Gastrocnemius medialis (tissue), 4 donors: ENCODE measurements around the gene CHRM1. TPM values are rescaled to one million over a fixed set of nuclear protein-coding genes. Genes with fewer than 3 reads are reported as not detected.
A peak's percentile ranks its signal among the peaks of the same experiment; 100 is the strongest.

Experiments used
- ATAC-seq, 2 donors: fragments of 150-250 bp; one replicate each; pipeline ENCODE4 v1.9.1; 2016
- DNase-seq, 2 donors: peaks; one replicate each; pipeline ENCODE4 v3.0.0-alpha.2; 2019
- H3K27ac ChIP-seq, 4 donors: fragments of 200-600 bp; sonication (generic); 1 replicate in 1 of 4; 2 replicates in 3 of 4; pipeline ENCODE4 v1.5.1; 2016 to 2018; ENCODE audit warnings: mild to moderate bottlenecking in 2 of 4, moderate library complexity in 1 of 4
- H3K27me3 ChIP-seq, 3 donors: fragments of 200-600 bp; sonication (generic) in 2 of 3; 1 replicate in 1 of 3; 2 replicates in 2 of 3; pipeline versions ENCODE4 v1.5.1 to v1.6.0; 2016 to 2019; ENCODE audit warnings: mild to moderate bottlenecking in 1 of 3, moderate library complexity in 1 of 3
- H3K36me3 ChIP-seq, 2 donors: fragments of 200-600 bp; sonication (generic) in 1 of 2; one replicate each; pipeline ENCODE4 v1.5.1; 2017 to 2018
- H3K4me1 ChIP-seq, 2 donors: fragments of 200-600 bp; sonication (generic) in 1 of 2; one replicate each; pipeline ENCODE4 v1.5.1; 2016 to 2017; ENCODE audit warnings: mild to moderate bottlenecking in 2 of 2
- H3K4me3 ChIP-seq, 4 donors: fragments of 200-600 bp; sonication (generic) in 3 of 4; 1 replicate in 1 of 4; 2 replicates in 3 of 4; pipeline ENCODE4 v1.5.1; 2016 to 2019; ENCODE audit warnings: mild to moderate bottlenecking in 2 of 4
- H3K9me3 ChIP-seq, 3 donors: fragments of 200-600 bp; sonication (generic) in 2 of 3; 1 replicate in 1 of 3; 2 replicates in 2 of 3; pipeline ENCODE4 v1.5.1; 2016 to 2019
- POLR2A ChIP-seq, 2 donors: fragments of 450-650 bp; IDR thresholded peaks; one replicate each; pipeline ENCODE4 v1.6.1; 2017; ENCODE audit warnings: antibody characterized with exemption in 2 of 2, mild to moderate bottlenecking in 2 of 2, moderate library complexity in 2 of 2
- in situ Hi-C, 4 donors: fragments of 200-750 bp; cut with MboI; loops; one replicate each; pipeline versions ENCODE4 v1.15.0 to v1.8.0; 2017; ENCODE audit warnings: low sequenced_read_pairs in 4 of 4
- intact Hi-C: fragments of 100-400 bp; cut with DNase I; formaldehyde crosslinking; loops from one replicate; pipeline ENCODE4 v1.15.1; 2023; ENCODE audit warnings: low total_unique reads
- total RNA-seq, 4 donors: library from RNA; depleted of rRNA; stranded (reverse); fragments of >200 nt; gene quantifications; one replicate each; pipeline versions ENCODE4 v1.1.0 to v1.2.3, GENCODE V29; 2016
- TF ChIP-seq, protein P1 (sequence below), 5 experiments: fragments of 450-650 bp in 3 of 5; fragments of 200-600 bp in 2 of 5; sonication (generic) in 2 of 5; IDR thresholded peaks in 4 of 5; conservative IDR thresholded peaks in 1 of 5; 1 replicate in 4 of 5; 2 replicates in 1 of 5; pipeline ENCODE4 v1.5.1; 2016 to 2019; ENCODE audit warnings: antibody characterized with exemption in 5 of 5, mild to moderate bottlenecking in 3 of 5, moderate library complexity in 3 of 5

CHRM1 gene
- total RNA-seq, 4 donors from 2014 or later, result not detected

GRCh38 chr11:62902932-62903331 lies 18.2 kb downstream of the CHRM1 start:
- intact Hi-C loops (no loop called here), in situ Hi-C loops (no loop called here)
- TF ChIP-seq, protein P1, sequence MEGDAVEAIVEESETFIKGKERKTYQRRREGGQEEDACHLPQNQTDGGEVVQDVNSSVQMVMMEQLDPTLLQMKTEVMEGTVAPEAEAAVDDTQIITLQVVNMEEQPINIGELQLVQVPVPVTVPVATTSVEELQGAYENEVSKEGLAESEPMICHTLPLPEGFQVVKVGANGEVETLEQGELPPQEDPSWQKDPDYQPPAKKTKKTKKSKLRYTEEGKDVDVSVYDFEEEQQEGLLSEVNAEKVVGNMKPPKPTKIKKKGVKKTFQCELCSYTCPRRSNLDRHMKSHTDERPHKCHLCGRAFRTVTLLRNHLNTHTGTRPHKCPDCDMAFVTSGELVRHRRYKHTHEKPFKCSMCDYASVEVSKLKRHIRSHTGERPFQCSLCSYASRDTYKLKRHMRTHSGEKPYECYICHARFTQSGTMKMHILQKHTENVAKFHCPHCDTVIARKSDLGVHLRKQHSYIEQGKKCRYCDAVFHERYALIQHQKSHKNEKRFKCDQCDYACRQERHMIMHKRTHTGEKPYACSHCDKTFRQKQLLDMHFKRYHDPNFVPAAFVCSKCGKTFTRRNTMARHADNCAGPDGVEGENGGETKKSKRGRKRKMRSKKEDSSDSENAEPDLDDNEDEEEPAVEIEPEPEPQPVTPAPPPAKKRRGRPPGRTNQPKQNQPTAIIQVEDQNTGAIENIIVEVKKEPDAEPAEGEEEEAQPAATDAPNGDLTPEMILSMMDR (IDR thresholded peaks at IDR 0.05 in 4 of 5, conservative IDR thresholded peaks at IDR 0.05 in 1 of 5), result no peak
- no peak for TF ChIP-seq POLR2A (IDR thresholded peaks at IDR 0.05)
- Histone ChIP-seq H3K36me3 (no peaks in the 10 kb centered on the region), H3K27me3 (no peaks in the 10 kb centered on the region), H3K4me1 (no peaks in the 10 kb centered on the region), H3K4me3 (no peak overlapping the region), H3K27ac (no peak overlapping the region), H3K9me3 (no peaks in the 10 kb centered on the region)
- ATAC-seq (no peak), DNase-seq (no peak)

GRCh38 chr11:62898027-62898426 lies 23.1 kb downstream of the CHRM1 start:
- no peak for ATAC-seq
- intact Hi-C loops (no loop called here), in situ Hi-C loops (loop anchor here in 1 of 4 donors (25.0 kb wide), 1 partner anchor 786 kb away; the partner anchor contains the start of gene INCENP)
- Histone ChIP-seq H3K9me3 (no peaks in the 10 kb centered on the region), H3K4me1 (no peaks in the 10 kb centered on the region), H3K27ac (no peak overlapping the region), H3K36me3 (no peaks in the 10 kb centered on the region), H3K27me3 (no peaks in the 10 kb centered on the region), H3K4me3 (no peak overlapping the region)
- no peak for DNase-seq
- no peak for TF ChIP-seq POLR2A (IDR thresholded peaks at IDR 0.05)
- TF ChIP-seq, protein P1 (IDR thresholded peaks at IDR 0.05 in 4 of 5, conservative IDR thresholded peaks at IDR 0.05 in 1 of 5), result no peak

DNA sequence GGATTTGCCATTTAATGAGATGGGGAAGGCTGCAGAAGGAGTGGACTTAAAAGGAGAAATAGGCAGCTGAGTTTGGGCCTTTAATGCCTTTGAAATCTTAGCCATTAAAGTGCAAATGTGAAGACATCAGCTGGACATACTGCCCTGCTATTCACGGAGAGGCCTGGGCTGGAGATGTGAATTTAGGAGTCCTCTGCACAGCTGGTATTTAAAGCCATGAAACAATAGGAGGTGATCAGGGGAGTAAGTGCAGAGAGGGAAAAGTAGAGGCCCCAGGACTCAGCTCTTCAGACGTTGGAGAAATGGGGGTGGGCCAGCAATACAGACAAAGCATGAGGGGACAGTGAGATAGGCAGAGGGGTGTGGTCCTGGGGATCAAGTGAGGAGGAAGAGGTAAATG lies 23.9 kb downstream of the CHRM1 start:
- Histone ChIP-seq H3K4me3 (no peak overlapping the region), H3K27ac (no peak overlapping the region), H3K4me1 (no peaks in the 10 kb centered on the region), H3K36me3 (no peaks in the 10 kb centered on the region), H3K9me3 (no peaks in the 10 kb centered on the region), H3K27me3 (no peaks in the 10 kb centered on the region)
- in situ Hi-C loops (loop anchor here in 1 of 4 donors (25.0 kb wide), 1 partner anchor 785 kb away; the partner anchor contains the start of gene INCENP), intact Hi-C loops (no loop called here)
- DNase-seq, result no peak
- no peak for ATAC-seq
- no peak for TF ChIP-seq POLR2A (IDR thresholded peaks at IDR 0.05)
- TF ChIP-seq, protein P1 (IDR thresholded peaks at IDR 0.05 in 4 of 5, conservative IDR thresholded peaks at IDR 0.05 in 1 of 5), result no peak

GRCh38 chr11:62896049-62896448 lies 25.1 kb downstream of the CHRM1 start:
- Histone ChIP-seq H3K36me3 (no peaks in the 10 kb centered on the region), H3K27ac (peak overlapping the region in 1 of 4 donors; percentile 39), H3K4me1 (no peaks in the 10 kb centered on the region), H3K9me3 (no peaks in the 10 kb centered on the region), H3K4me3 (no peak overlapping the region), H3K27me3 (no peaks in the 10 kb centered on the region)
- peak in 1 of 2 donors; percentile 40 for ATAC-seq
- no peak for TF ChIP-seq POLR2A (IDR thresholded peaks at IDR 0.05)
- TF ChIP-seq, protein P1 (IDR thresholded peaks at IDR 0.05 in 4 of 5, conservative IDR thresholded peaks at IDR 0.05 in 1 of 5), result no peak
- DNase-seq, result no peak
- intact Hi-C loops (no loop called here), in situ Hi-C loops (loop anchor here in 1 of 4 donors (25.0 kb wide), 1 partner anchor 784 kb away; the partner anchor contains the start of gene INCENP)

DNA sequence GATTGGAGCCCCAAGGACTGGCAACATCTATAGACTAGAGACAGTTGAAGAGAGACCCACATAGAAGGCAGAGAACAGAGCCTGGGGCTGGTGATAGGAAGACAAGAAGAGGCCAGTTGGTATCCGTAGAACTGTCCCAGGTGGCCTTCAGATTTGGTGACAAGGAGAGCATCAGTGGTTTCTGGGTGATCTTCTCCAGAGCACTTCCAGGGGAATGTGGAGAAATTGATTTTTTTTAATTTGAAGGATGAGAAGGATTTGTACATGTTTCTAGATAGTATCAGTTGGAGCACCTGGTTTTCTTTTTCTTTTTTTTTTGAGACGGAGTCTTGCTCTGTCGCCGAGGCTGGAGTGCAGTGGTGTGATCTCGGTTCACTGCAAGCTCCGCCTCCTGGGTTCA lies 25.7 kb downstream of the CHRM1 start:
- ATAC-seq (no peak), DNase-seq (no peak)
- in situ Hi-C loops, result loop anchor here in 1 of 4 donors (25.0 kb wide), 1 partner anchor 783 kb away; the partner anchor contains the start of gene INCENP
- Histone ChIP-seq H3K27ac (peak overlapping the region in 1 of 4 donors; percentile 7), H3K36me3 (no peaks in the 10 kb centered on the region), H3K4me1 (no peaks in the 10 kb centered on the region), H3K27me3 (no peaks in the 10 kb centered on the region), H3K9me3 (no peaks in the 10 kb centered on the region), H3K4me3 (no peak overlapping the region)
- intact Hi-C loops, result no loop called here
- no peak for TF ChIP-seq POLR2A (IDR thresholded peaks at IDR 0.05)
- TF ChIP-seq, protein P1 (IDR thresholded peaks at IDR 0.05 in 4 of 5, conservative IDR thresholded peaks at IDR 0.05 in 1 of 5), result no peak
